ENCODE measurements around the gene PON3.

The PON3 gene

GRCh38 chr7:95338832-95339231 lies 57.3 kb downstream of the PON3 start:
- DNase-seq = no peak

GRCh38 chr7:95335093-95335492 lies 61.1 kb downstream of the PON3 start:
- no peak for DNase-seq

DNA sequence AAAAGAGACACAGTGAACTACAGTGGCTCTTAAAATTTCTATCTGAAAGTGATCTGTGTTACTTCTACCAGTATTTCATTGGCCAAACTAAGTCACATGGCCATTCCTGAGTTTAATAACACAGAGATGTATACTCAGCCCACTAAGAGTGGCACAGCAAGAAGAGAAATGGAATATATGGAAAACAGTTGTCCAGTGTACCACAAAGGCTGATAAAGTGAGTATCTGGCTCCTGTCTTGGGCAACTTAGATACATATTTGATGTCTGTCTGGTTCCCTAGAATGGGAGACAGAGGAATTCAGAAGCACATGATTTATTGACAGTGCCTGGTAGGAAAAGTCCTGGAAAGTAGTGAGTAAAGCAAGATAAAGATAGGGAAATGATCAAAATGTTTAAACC lies 61.7 kb downstream of the PON3 start:
- DNase-seq = no peak

GRCh38 chr7:95330961-95331337 lies 65.2 kb downstream of the PON3 start:
- no peak for DNase-seq

DNA sequence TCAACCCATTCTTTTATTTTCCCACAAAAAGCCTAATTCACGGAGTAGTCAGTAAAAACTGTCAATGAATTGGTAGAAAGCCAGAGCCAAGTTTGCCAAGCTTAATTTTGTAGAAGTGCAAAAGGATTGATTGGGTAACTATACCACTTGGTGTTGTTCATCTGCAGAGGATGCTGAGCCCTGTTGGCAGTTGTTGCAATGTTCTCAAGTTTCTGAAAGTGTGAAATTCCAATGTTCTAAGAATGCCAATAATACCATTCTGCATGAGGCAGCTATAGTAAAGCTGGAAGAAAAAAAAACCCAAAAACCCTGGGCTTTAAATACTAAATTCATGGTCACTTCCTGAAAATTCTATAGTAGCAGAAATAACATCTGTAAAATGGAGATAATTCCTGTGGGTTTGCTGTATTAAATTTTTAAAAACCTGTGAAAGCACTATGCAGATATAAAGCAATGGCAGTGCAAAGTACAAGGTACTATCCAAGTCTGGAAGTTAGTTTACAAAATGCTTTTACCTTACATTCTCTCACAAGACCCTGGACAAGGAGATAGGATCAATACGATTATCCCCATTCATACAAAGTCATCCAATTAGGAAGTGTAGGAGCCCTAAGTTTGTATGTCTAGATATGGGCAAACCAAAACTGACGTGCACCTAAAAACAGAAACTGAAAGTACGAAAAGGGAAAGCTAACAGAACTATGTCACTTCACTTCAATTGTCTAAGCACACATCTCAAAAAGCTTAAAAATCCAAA lies 65.8 kb downstream of the PON3 start:
- peak; percentile 19 for DNase-seq

DNA sequence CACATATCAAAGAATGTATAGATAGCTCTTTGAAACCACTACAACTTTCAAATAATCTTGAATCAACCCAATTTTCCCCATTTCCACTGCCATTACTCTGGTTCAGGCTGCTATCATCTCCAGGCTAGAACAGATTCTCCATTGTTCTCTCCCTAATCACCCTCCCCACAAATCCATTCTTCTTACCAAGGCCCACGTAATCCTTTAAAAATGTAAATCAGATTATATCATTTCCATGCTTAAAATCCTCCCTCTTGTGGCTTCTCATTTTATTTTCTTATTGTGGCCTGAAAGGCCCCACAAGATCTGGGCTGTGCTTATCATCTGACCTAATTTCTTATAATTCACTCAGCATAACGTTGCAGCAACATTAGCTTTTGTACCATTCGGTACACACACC lies 68.8 kb downstream of the PON3 start:
- no peak for DNase-seq

GRCh38 chr7:95324431-95324830 lies 71.7 kb downstream of the PON3 start, which contains the start of gene PON1:
TSS of gene PON1 (minus strand) at chr7:95324532. CDS start at chr7:95324475, 57 bp downstream.
- no peak for DNase-seq

GRCh38 chr7:95323410-95324129 lies 72.6 kb downstream of the PON3 start:
- no peak for DNase-seq

- no peak for DNase-seq
These were observed 73.3 kb downstream of the PON3 start for GRCh38 chr7:95322854-95323253.

- DNase-seq = no peak
These were observed 73.8 kb downstream of the PON3 start for GRCh38 chr7:95322396-95322795.

- no peak for DNase-seq
These were observed 74.5 kb downstream of the PON3 start for GRCh38 chr7:95321720-95322119.

DNA sequence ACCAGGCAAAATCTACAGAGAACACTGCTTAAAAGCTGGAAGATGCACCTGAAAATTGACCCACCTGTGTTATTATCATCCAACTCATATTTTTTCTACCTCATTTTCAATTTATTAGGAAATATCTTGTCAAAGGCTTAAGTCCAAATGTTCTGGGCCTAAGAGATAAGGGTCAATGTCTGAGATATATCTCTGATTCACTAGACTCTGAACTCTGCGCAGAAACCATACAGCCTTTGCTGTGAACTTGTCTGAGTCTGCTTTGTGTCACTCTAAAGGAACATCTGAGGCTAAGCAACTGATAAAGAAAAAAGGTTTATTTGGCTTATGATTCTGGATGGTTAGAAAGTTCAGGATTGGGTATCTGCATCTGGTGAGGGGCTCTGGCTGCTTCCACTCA lies 75.5 kb downstream of the PON3 start:
- DNase-seq = no peak

GRCh38 chr7:95319570-95319969 lies 76.6 kb downstream of the PON3 start:
- DNase-seq = no peak

- no peak for DNase-seq
These were observed 77.6 kb downstream of the PON3 start for GRCh38 chr7:95318501-95319100.

DNA sequence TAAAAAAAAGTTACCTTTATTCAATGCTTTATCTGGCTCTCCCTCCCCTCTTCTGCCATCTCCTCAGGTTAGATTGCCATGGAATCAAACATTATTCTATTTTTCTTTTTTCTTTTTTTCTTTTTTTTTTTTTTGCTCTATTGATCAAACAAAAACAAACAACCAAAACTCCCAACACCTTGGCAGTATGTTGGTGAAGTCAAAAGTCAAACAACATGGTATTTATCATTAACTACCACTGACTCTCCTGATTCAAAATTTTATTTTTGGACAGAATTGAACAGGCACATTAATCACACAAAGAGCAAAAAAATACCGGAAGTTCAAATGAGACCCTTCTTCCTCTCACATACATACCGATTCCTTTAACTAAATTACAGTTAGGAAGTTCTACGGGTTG lies 78.2 kb downstream of the PON3 start:
- no peak for DNase-seq

DNA sequence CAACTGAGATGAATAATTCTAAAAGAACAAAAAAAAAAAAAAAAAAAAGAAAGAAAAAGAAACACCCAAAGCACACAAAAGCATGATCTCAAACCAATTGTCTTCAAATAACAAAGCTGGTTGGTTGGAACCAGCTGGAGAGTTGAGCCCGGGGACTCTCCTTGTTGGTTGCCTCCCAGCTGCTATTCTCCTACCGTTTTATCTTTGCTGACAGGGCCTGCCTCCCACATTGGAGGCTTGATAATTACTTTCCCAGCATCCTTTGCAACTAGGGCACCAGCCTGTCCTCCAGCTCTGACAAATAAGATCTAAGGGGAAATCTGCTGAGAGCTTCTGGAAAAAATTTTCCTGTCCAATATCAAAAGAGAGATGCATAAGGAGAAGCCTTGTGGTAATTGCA lies 78.6 kb downstream of the PON3 start:
- DNase-seq = no peak

- no peak for DNase-seq
These were observed 79.6 kb downstream of the PON3 start for GRCh38 chr7:95316588-95316987.

GRCh38 chr7:95312561-95312960 lies 83.6 kb downstream of the PON3 start:
- no peak for DNase-seq

- no peak for DNase-seq
These were observed 84.8 kb downstream of the PON3 start for GRCh38 chr7:95311389-95311788.

DNA sequence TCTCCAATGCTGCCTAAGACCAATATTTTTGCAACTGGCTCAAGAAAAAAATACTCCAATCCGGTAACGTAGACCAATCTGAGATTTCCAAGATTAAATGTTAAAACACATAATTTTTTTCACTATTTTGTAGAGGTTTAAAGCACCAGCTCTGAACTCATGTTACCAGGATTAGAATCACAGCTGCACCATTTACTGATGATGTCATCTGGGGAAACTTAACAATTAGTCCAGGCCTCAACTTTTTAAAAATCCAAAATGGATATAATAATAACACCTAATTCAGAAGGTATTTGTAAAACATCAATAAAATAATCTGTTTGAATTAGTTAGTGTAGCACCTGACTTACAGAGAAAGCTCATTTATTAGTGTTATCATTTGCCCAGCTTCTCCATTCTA lies 86.2 kb downstream of the PON3 start:
- no peak for DNase-seq

Data from inflammatory macrophage treated with lipopolysaccharide for 4 hours (primary cell).